Adrenal gland (tissue), 12 donors: ENCODE data around the gene MACROD2. TPM values are rescaled to one million over a fixed set of nuclear protein-coding genes. Genes with fewer than 3 reads are reported as not detected.

Experiments
- DNase-seq, 7 donors: peaks; one replicate each; pipeline ENCODE4 v3.0.0-alpha.2; 2019 to 2020
- H3K27ac ChIP-seq, 5 donors: fragments of 200-600 bp; sonication (generic) in 4 of 5; 1 replicate in 3 of 5; 2 replicates in 2 of 5; pipeline versions ENCODE4 v1.5.1 to v1.8.0; 2016 to 2020; ENCODE audit warnings: mild to moderate bottlenecking in 1 of 5
- H3K27me3 ChIP-seq: fragments of 200-600 bp; 2 replicates; pipeline ENCODE4 v1.8.0; 2021
- H3K36me3 ChIP-seq, 2 donors: fragments of 200-600 bp; replicated peaks in 1 of 2; 1 replicate in 1 of 2; 2 replicates in 1 of 2; pipeline versions ENCODE4 v1.5.1 to v1.8.0; 2018 to 2022
- H3K4me1 ChIP-seq, 2 donors: fragments of 200-600 bp; replicated peaks in 1 of 2; 1 replicate in 1 of 2; 2 replicates in 1 of 2; pipeline versions ENCODE4 v1.5.1 to v1.8.0; 2018 to 2021
- H3K4me3 ChIP-seq, 4 donors: fragments of 200-600 bp; sonication (generic) in 3 of 4; one replicate each; pipeline ENCODE4 v1.5.1; 2016 to 2018
- H3K9me3 ChIP-seq, 3 donors: fragments of 200-600 bp; sonication (generic) in 1 of 3; replicated peaks in 1 of 3; 1 replicate in 2 of 3; 2 replicates in 1 of 3; pipeline versions ENCODE4 v1.5.1 to v1.8.0; 2016 to 2021
- CTCF ChIP-seq, 6 experiments: fragments of 450-650 bp in 4 of 6; fragments of 200-600 bp in 2 of 6; sonication (generic) in 1 of 6; IDR thresholded peaks; 1 replicate in 5 of 6; 2 replicates in 1 of 6; pipeline versions ENCODE4 v1.5.1 to v1.8.0; 2016 to 2021; ENCODE audit warnings: antibody characterized with exemption in 6 of 6, mild to moderate bottlenecking in 2 of 6, moderate library complexity in 1 of 6
- POLR2A ChIP-seq, 2 donors: fragments of 450-650 bp; IDR thresholded peaks; one replicate each; pipeline ENCODE4 v1.6.1; 2017; ENCODE audit warnings: antibody characterized with exemption in 2 of 2, mild to moderate bottlenecking in 2 of 2, moderate library complexity in 1 of 2
- WGBS, 4 donors: extraction: QIAGEN DNeasy Blood & Tissue Kit in 2 of 4; methylation state at CpG; one replicate each; pipeline versions ENCODE4 v1.1.5 to v1.1.7; 2013 to 2017; 5-methylcytosine and 5-hydroxymethylcytosine counted together
- intact Hi-C, 2 donors: fragments of 100-400 bp; cut with DNase I; formaldehyde crosslinking; loops; one replicate each; pipeline versions ENCODE4 v1.14.1 to v1.15.0; 2022 to 2023
- polyA plus RNA-seq, 3 donors: library from polyadenylated mRNA; stranded (reverse); fragments of 200-250 nt in 2 of 3; fragments of 350-450 nt in 1 of 3; fragmentation: Illumina TruSeq in 1 of 3; extraction: RNeasy Lipid Tissue Mini Kit (QIAGEN cat#74804) in 1 of 3; gene quantifications; one replicate each; pipeline ENCODE4 v1.2.3, GENCODE V29; 2013 to 2014
- total RNA-seq, 9 donors: library from RNA; depleted of rRNA in 4 of 9; stranded (reverse); fragments of >200 nt in 4 of 9; fragments of 120-200 nt in 1 of 9; fragmentation: NEBNext Ultra II Directional in 1 of 9; extraction: Animal tissue kit (Norgen Biotek cat#: 25700) in 1 of 9; gene quantifications; one replicate each; pipeline versions ENCODE4 v1.1.0 to v1.2.4, GENCODE V29; 2013 to 2023
- donor health status: healthy with polysubstance abuse.
- donor health status: Bipolar disorder and iron deficiency.
- donor health status: DM: yes; HTN: yes; CAD: no.
- donor health status: DM: no; HTN: no; CAD: no.
- donor health status: DM: no; HTN: no; CAD: no.
- donor health status: DM: yes; HTN: yes; CAD: no.

The MACROD2 gene
- total and polyA plus RNA-seq, 12 donors = 1.1 to 21.2 (median 6.4) TPM

GRCh38 chr20:15081261-15081660 lies 1085.9 kb downstream of the MACROD2 start:
- no peak overlapping the region for H3K27ac ChIP-seq
- no peak for TF ChIP-seq CTCF (IDR thresholded peaks at IDR 0.05)
- TF ChIP-seq POLR2A (IDR thresholded peaks at IDR 0.05) = no peak
- WGBS, 4 donors = 51 to 63% (median 56%) methylated on average over 1 of the region's 1 CpG
- H3K27me3 ChIP-seq = no peaks in the 10 kb centered on the region
- intact Hi-C loops = no loop called here
- no peaks in the 10 kb centered on the region for H3K36me3 ChIP-seq
- H3K4me3 ChIP-seq = no peak overlapping the region
- H3K9me3 ChIP-seq = no peaks in the 10 kb centered on the region
- no peaks in the 10 kb centered on the region for H3K4me1 ChIP-seq
- DNase-seq = no peak

GRCh38 chr20:15091421-15092037 lies 1096.2 kb downstream of the MACROD2 start:
- H3K27ac ChIP-seq = no peak overlapping the region
- no peak overlapping the region for H3K4me3 ChIP-seq
- H3K9me3 ChIP-seq = no peaks in the 10 kb centered on the region
- no peaks in the 10 kb centered on the region for H3K36me3 ChIP-seq
- no peaks in the 10 kb centered on the region for H3K4me1 ChIP-seq
- TF ChIP-seq POLR2A (IDR thresholded peaks at IDR 0.05) (no peak), CTCF (IDR thresholded peaks at IDR 0.05) (no peak)
- no peaks in the 10 kb centered on the region for H3K27me3 ChIP-seq
- no peak for DNase-seq
- intact Hi-C loops = no loop called here
- 75 to 87% (median 85%) methylated on average over 4 of the region's 4 CpGs for WGBS, 4 donors

- WGBS, 4 donors = 83 to 96% (median 91%) methylated on average over 4 of the region's 4 CpGs
- H3K27me3 ChIP-seq = no peaks in the 10 kb centered on the region
- H3K4me3 ChIP-seq = no peak overlapping the region
- DNase-seq = no peak
- no peak for TF ChIP-seq CTCF (IDR thresholded peaks at IDR 0.05)
- TF ChIP-seq POLR2A (IDR thresholded peaks at IDR 0.05) = no peak
- intact Hi-C loops = no loop called here
- no peaks in the 10 kb centered on the region for H3K4me1 ChIP-seq
- H3K9me3 ChIP-seq = no peaks in the 10 kb centered on the region
- H3K27ac ChIP-seq = no peak overlapping the region
- H3K36me3 ChIP-seq = no peaks in the 10 kb centered on the region
Observed at GRCh38 chr20:15098351-15098750, 1103.0 kb downstream of the MACROD2 start.

- Histone ChIP-seq H3K4me3 (no peak overlapping the region), H3K9me3 (no peaks in the 10 kb centered on the region), H3K4me1 (no peaks in the 10 kb centered on the region), H3K27me3 (no peaks in the 10 kb centered on the region), H3K27ac (no peak overlapping the region), H3K36me3 (no peaks in the 10 kb centered on the region)
- TF ChIP-seq POLR2A (IDR thresholded peaks at IDR 0.05) = no peak
- no peak for TF ChIP-seq CTCF (IDR thresholded peaks at IDR 0.05)
- intact Hi-C loops = no loop called here
- no peak for DNase-seq
- WGBS, 4 donors = 62 to 91% (median 70%) methylated on average over 1 of the region's 1 CpG
Observed at GRCh38 chr20:15099130-15099529, 1103.8 kb downstream of the MACROD2 start.
